Epithelial cell of proximal tubule (primary cell): Measurements from ENCODE around the gene GCK. TPM values are rescaled to one million over a fixed set of nuclear protein-coding genes. Genes with fewer than 3 reads are reported as not detected.

Experiments used
- DNase-seq: peaks from one replicate; pipeline ENCODE4 v3.0.0-alpha.2; 2011; ENCODE audit warnings: low read depth
- H3K4me3 ChIP-seq: 2 replicates; pipeline ENCODE4 v1.5.1; 2011; ENCODE audit warnings: low read depth, mild to moderate bottlenecking, low read length
- total RNA-seq: library from RNA; depleted of rRNA; stranded (reverse); fragments of >200 nt; gene quantifications from 2 replicates; pipeline ENCODE4 v1.2.3, GENCODE V29; 2015
- TF ChIP-seq, protein P1 (sequence below): conservative IDR thresholded peaks from 2 replicates; pipeline ENCODE4 v1.5.1; 2012; ENCODE audit warnings: low read depth, mild to moderate bottlenecking, low read length

The GCK gene
- total RNA-seq, 1 donor from 2014 or later, result 1.0 TPM

DNA sequence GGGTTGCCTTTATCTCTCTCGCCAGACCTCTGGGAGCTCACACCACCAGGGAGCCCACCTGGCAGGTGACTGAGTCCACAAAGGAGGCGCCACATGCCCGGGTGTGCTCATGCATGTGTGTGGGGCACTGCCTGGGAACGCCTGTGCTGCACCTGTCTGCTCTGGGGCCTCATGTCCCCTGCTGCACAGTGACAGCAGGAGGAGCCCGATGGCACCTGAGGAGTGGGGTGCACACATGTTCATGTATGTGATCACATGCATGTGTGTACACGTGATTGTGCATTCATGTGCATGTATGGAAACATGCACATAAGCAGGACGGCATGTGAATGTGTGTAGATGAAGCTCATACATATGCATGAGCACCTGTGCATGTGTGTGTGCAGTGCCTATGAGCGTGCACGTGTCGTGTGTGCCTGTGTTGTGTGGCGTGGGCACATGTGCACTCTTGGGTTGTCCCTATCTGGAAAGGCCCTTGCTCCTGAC, 33.6 kb upstream of the GCK start:
- H3K4me3 ChIP-seq, result no peak overlapping the region
- TF ChIP-seq, protein P1, sequence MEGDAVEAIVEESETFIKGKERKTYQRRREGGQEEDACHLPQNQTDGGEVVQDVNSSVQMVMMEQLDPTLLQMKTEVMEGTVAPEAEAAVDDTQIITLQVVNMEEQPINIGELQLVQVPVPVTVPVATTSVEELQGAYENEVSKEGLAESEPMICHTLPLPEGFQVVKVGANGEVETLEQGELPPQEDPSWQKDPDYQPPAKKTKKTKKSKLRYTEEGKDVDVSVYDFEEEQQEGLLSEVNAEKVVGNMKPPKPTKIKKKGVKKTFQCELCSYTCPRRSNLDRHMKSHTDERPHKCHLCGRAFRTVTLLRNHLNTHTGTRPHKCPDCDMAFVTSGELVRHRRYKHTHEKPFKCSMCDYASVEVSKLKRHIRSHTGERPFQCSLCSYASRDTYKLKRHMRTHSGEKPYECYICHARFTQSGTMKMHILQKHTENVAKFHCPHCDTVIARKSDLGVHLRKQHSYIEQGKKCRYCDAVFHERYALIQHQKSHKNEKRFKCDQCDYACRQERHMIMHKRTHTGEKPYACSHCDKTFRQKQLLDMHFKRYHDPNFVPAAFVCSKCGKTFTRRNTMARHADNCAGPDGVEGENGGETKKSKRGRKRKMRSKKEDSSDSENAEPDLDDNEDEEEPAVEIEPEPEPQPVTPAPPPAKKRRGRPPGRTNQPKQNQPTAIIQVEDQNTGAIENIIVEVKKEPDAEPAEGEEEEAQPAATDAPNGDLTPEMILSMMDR, result no peak
- DNase-seq, result no peak

DNA sequence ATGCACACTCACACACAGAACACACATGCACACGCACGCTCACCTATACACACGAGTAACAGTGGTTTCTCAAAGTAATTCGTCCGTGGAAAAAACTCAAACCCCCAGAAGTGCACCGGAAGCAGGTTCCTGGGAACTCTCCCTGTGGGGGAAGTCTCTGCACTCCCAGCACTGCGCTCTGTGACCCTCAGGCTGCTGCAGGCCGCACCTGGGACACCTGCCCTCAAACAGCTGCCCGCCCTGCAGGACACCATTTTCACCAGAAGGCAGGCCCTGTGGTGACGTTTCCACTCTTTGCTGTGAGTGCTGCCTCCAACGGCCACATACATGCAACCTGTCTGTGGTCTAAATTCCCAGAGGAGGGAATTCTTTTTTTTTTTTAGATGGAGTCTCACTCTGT, 32.8 kb upstream of the GCK start:
- H3K4me3 ChIP-seq, result no peak overlapping the region
- no peak for DNase-seq
- TF ChIP-seq, protein P1, result no peak

GRCh38 chr7:44221231-44221791, 32.1 kb upstream of the GCK start:
- H3K4me3 ChIP-seq, result no peak overlapping the region
- TF ChIP-seq, protein P1, result no peak
- DNase-seq, result no peak

DNA sequence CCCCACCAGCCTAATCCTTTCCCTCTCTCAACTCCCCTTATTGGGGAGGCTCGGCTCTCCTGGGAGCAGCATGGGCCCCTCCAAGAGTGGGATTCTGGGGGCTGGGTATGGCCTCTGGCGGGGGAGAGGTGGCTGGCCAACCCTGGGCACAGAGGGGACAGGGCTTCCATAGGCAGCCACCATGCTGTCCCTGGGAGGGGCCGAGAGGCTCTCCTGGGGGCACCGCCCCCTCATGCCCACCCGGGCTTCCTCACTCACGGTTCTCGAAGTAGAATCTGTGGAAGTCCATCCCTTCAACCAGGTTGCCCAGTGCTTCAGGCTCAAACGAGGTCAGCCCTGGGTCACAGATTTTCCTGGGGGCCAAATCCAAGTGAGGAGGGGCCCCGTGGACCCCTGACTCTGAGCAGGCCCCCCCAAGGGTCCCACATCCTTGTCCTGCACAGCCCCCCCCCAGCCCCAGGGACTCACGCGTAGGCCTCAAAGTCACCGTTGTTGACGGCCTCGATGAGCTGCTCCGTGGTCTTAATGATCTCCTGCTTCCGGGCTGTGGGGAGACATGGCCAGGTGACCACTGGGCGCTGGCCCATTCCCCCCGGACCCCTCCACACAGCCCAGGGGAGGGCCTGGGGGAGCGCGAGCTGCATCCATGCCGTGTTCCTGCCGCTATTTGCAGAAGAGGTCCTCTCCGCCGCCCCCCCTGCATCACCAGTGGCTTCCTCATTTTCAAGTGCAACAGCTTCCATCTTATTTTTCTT, 31.3 kb upstream of the GCK start:
- H3K4me3 ChIP-seq, result no peak overlapping the region
- TF ChIP-seq, protein P1, result no peak
- no peak for DNase-seq

DNA sequence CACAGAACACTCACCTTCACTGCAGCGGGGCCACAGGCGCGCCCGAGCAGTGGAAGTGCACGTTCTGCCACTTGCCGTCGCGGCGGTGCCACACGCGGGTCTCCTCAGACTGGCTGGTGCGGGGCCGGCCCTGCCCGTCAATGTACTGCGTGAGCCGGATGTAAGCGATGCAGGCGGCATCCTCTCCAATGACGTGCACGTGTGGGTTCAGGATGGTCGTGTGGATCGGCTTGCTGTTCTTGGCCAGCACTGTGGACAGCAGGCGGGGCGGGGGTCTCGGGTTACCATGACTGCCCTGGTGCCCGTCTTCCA, 30.8 kb upstream of the GCK start:
- DNase-seq, result no peak
- no peak overlapping the region for H3K4me3 ChIP-seq
- TF ChIP-seq, protein P1, result no peak

GRCh38 chr7:44219371-44220045, 30.3 kb upstream of the GCK start:
- no peak overlapping the region for H3K4me3 ChIP-seq
- TF ChIP-seq, protein P1, result no peak
- DNase-seq, result no peak
